A673 (cell line): ENCODE results near the gene OR2A1.
"Not testable (repeated sequence)": the region's sequence is repeated elsewhere in the genome, so short reads cannot be mapped to it uniquely, and the experiment has no call there.

Experiments used
- EZH2 ChIP-seq: fragments of 200-600 bp; sonication (generic); IDR thresholded peaks from 2 replicates; pipeline ENCODE4 v1.6.1; 2017; ENCODE audit warnings: borderline replicate concordance, low read depth, mild to moderate bottlenecking, mixed read lengths, antibody characterized with exemption, low read length; ENCODE audit not compliant: poor library complexity, severe bottlenecking
- TF ChIP-seq, protein P1 (sequence below): fragments of 300-800, 200-600 bp; sonication (generic); conservative IDR thresholded peaks from 2 replicates; pipeline ENCODE4 v1.5.1; 2017; ENCODE audit warnings: low read depth, mild to moderate bottlenecking, antibody characterized with exemption, low read length, moderate library complexity, mixed read lengths

GRCh38 chr7:144269188-144269587 lies 43.0 kb upstream of the OR2A1 start, which contains the start of gene CTAGE8:
- TF ChIP-seq, protein P1, sequence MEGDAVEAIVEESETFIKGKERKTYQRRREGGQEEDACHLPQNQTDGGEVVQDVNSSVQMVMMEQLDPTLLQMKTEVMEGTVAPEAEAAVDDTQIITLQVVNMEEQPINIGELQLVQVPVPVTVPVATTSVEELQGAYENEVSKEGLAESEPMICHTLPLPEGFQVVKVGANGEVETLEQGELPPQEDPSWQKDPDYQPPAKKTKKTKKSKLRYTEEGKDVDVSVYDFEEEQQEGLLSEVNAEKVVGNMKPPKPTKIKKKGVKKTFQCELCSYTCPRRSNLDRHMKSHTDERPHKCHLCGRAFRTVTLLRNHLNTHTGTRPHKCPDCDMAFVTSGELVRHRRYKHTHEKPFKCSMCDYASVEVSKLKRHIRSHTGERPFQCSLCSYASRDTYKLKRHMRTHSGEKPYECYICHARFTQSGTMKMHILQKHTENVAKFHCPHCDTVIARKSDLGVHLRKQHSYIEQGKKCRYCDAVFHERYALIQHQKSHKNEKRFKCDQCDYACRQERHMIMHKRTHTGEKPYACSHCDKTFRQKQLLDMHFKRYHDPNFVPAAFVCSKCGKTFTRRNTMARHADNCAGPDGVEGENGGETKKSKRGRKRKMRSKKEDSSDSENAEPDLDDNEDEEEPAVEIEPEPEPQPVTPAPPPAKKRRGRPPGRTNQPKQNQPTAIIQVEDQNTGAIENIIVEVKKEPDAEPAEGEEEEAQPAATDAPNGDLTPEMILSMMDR, result not testable (repeated sequence)
- not testable (repeated sequence) for TF ChIP-seq EZH2
